CD4-positive, alpha-beta T cell treated with Interleukin-15 for 1 hour (primary cell): ENCODE data around the gene TDP2.
"Not testable (repeated sequence)": the region's sequence is repeated elsewhere in the genome, so short reads cannot be mapped to it uniquely, and the experiment has no call there.

ENCODE experiments used
- DNase-seq: peaks from one replicate; pipeline ENCODE4 v3.0.0-alpha.2; 2020

The TDP2 gene

DNA sequence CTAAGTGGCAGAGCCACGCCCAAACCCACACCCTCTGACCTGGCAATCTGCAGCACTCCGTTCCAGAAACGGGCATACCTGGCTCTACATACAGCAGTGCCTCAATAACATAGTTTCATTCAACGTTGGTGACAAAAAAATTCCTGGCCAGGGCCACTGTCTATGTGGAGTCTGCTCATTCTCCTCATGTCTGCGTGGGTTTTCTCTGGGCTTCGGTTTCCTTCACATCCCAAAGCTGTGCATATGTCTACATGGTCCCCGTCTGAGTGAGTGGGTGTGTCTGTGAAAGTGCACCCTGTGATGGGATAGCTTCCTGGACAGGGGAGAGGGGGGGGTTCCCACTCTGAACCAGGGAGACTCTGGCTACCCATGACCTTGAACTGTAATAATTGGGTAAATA, 22.8 kb downstream of the TDP2 start:
- no peak for DNase-seq

DNA sequence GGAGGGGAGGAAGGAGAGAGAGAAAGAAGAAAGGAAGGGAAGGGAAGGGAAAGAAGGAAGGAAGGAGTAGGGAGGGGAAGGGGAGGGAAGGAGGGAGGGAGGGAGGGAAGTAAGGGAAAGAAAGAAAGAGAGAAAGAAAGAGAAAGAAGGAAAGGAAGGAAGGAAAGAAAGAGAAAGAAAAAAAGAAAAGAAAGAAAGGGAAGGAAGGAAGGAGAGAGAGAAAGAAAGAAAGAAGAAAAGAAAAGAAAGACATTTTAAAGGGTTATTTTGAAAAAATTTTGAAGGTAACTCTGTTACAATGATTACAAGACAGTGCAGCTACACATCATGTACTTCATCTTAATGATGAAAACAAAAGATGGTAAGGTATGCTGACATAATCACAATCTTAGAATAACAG, 24.6 kb downstream of the TDP2 start:
- no peak for DNase-seq

DNA sequence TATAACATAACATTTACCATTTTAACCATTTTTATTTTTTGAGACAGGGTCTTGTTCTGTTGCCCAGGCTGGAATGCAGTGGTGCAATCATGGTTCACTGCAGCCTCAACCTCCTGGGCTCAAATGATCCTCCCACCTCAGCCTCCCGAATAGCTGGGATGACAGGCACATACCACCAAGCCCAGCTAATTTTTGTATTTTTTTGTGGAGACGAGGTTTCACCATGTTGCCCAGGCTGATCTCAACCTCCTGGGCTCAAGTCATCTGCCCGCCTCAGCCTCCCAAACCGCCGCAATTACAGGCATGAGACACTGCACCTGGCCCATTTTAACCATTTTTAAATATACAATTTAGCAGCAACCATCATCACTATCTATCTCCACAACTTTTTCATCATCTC, 26.1 kb downstream of the TDP2 start:
- DNase-seq = not testable (repeated sequence)

DNA sequence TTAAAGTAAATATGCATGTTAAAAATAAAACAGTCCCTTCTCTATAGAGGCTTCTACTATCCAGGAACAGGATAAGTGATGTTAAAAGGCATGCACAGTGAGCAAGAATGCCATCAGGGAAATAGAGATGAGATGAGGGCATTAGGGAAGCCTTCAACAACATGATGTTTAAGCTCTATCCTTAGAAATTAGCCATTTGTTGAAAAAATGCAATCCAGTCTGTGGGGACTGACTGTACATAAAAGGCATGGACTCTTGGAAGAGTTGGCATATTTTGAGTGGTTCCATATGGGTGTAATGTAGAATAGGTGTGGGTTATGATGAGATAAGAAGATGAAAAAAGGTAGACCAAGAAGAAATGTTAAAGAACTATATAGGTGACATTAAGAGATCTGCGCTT, 26.5 kb downstream of the TDP2 start:
- no peak for DNase-seq

DNA sequence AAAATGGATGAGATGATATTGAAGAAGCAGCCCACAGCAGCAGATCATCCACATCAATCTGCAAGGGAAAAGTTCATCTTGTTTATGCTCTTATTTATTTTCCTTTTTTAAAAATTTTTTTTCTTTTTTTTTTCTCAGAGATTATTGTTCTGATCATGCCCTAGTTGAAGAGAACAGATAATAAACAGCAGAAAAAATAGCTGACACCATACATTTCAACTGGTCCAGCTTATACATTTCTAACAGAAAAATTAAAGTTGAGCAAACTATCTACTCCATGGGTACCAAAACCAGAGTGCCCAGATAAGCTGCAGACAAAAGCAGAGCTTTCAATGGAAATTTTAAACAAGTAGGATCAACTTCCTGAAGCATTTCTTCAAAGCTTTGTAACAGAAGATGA, 30.0 kb downstream of the TDP2 start:
- DNase-seq = no peak

DNA sequence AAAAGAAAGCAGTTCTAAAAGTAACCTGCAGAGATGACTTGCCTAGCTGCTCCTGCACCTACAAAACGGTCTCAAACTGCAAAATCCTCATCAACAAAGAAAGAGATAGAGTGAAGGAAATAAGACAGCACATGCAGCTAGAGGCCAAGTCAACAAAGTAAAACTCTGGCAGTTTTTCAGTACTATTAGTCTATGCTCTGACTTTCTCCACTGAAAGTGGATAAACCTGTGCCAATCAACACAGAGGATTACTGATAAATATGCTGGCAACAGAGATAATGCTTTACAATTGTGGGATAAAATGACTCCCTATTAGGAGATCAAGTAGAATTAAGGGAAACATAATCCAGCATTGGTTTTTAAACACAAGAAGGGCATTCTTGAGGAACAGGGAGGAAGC, 34.1 kb downstream of the TDP2 start:
- no peak for DNase-seq

DNA sequence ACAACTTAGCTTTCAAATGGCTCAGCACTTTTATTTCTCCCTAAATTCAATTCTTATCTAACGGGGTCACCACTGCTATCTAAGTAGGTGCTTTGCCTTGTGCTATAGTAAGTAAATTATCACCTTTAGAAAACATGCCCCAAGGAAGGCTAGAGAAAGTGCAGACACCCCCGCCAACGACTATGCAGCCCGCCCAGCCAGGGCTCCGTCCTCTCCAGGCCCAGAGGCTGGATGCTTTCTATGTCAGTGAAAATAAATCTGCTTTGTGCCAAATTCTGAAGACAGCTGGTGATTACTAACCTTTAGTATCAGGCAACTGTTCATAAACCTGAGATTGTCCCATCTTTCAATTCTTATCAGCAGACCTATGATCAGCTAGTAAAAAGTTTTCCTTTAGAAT, 35.0 kb downstream of the TDP2 start:
- no peak for DNase-seq

DNA sequence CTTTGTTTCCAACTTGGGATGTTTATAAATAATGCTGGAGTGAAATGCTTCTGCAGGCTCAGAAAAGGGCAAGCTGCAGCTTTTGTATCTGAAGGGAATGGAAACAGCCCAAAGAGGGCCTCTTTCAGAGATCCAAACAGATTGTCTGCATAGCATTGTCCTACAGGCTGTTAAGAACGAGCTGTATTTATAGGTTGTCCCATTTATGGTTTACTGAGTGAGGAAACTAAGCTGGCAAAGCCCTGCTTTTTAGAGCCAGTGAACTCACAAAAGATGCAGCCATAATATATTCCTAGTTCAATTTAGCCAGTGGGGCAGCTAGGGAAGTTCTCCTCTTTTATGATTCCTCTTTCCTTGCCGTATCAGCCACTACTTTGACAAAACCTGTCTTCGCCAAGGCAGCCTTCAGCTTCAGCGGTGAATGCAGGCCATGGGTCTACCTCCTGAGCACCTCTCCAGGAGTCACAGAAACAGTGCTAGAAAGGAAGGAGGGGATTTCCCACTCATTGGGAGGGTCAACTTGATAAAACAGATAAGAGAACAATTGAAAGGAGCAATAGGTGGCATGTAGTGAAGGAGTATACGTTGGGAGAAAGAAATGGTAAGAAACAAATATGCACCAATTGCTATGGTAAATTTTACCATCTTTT, 35.7 kb downstream of the TDP2 start:
- no peak for DNase-seq

DNA sequence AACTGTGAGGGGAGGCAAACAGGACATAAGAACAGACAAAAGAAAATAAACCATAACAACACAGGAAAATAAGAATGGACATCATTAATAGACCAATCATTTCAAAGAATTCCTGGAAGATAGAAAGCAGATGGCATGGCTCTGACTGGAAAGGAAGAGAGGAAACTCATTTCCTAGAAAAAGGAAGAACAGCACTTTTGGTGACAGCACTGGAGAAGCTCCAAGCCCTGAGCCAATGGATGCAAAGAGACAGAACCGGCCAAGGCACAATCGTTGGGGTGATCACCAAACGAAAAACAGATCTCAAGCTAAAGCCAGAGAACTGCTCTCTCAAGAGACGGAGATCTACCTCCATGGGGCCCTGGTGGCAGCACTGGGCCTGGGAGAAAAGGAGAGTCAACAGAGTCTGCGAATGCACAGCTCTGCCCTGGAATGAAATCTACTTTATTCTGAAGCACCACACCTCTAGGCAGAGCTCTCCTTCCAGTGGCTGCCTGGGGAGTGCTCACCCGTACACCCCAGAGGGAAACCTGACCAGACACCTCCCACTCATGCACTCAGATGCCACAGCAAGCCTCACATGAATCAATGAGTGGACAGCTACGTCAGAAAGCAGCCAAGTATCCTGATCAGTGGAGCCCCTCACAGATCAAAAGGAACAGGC, 44.9 kb downstream of the TDP2 start:
- DNase-seq = no peak

DNA sequence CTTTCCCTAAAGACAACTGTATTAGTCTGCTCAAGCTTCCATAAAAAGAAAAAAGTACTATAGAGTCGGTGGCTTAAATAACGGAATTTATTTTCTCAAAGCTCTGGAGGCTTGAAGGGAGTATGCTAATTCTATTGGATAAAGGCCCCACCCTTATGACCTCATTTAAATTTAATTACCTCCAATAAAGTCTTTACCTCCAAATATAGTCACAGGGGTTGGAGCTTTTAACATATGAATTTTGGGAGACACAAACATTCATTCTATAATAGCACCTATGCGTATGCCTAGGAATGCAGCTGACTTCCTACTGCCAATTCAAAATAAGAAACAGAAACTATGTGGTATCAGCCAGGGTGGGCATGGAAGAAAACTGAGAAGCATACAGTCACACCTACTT, 46.1 kb downstream of the TDP2 start:
- DNase-seq = no peak

DNA sequence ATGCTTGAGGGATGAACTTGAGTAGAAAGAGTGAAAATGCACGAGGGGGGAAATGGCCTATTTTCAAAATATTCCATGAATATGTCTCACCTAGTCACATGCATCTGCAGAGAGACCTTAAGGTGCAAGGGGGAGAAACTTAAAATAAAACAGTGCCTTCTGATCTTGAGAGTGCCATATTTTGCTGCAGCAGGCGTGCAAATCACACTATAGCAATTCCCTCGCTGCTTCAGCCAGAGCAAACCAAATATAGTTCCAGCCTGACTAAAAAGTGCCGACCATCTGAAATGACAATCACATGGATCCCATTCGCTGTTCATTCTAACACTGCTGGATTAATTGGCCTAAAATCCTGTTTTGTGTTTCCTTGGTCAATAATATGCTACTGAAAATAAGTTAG, 47.0 kb downstream of the TDP2 start:
- no peak for DNase-seq

DNA sequence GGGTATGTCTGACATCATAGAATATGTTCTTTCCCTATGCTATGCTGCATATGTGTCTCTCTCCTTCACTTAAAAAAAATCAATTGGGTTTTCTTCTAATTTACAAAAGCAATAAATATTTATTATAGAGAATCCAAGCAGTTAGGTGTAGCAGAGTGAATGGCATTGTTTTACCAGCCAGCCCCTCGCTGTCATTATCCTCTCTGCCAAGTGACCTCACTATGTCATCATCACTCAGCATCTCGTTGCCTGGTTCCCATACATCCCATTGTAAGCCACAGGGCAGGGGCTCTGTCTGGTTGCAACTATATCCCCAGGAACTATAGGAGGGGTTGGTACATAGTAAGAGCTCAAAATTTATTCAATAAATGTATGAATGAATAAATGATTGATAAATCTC, 52.1 kb downstream of the TDP2 start:
- DNase-seq = no peak

DNA sequence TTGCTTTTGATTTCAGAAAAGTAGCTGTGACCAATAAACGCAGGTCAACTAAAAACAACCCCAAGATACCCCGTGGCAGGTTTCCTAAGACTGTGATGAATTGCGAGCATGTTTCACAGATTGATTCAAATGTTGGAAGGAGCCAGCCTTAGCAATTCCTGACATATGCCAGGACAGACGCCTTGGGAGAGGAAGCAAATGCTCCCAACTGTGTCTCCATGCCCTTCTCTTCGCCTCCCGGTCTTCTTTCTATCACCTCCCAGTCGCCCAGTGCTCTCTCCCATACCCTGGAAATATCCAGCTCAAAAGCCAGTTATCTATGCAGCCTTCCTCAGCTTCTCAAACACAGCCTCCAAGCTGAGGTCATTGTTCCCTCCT, 52.7 kb downstream of the TDP2 start:
- no peak for DNase-seq

DNA sequence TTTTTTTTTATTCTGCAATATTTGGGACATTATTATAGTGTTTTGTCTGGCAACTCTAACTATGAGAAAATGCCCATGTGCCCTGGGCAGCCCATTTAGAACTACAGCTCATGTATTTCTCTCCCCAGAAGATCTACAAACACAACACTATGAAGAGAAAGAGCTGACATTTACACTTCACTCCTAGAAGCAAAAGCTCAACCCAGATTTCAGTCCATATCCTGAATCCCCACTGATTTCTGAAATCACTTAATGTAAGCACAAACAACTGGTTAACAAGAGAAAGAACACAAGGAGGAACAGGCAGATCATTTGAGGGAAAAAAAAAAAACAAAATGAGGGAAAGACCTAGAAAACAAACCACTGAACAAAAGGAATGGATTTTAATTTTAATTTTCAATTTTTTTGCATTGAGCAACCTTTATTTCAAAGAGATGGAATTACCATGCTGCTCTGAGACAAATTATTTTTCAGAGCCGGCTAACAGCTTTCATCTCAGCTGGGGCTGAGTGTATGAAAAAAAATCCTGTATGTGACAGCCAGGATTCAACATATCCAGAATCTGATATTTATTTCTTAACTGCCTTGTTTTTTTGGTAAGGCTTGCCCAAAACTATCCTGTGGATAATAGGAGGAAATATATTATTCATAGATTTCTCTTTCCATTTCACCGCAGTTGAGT, 53.2 kb downstream of the TDP2 start:
- no peak for DNase-seq

DNA sequence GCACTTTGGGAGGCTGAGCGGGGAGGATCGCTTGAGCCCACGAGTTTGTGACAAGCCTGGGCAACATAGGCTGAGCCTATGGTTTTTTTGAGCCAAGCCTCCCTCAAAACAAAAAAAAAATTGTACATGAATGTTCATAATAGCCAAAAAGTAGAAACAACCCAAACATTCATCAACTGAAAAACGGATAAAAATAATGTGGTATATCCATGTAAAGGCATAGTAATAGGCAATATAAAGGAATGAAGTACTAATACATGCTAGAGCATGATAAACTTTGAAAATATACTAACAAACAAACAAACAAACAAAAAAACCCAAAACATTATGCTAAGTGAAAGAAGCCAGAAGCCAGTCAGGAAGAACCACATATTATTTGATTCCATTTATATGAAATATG, 56.0 kb downstream of the TDP2 start:
- no peak for DNase-seq

DNA sequence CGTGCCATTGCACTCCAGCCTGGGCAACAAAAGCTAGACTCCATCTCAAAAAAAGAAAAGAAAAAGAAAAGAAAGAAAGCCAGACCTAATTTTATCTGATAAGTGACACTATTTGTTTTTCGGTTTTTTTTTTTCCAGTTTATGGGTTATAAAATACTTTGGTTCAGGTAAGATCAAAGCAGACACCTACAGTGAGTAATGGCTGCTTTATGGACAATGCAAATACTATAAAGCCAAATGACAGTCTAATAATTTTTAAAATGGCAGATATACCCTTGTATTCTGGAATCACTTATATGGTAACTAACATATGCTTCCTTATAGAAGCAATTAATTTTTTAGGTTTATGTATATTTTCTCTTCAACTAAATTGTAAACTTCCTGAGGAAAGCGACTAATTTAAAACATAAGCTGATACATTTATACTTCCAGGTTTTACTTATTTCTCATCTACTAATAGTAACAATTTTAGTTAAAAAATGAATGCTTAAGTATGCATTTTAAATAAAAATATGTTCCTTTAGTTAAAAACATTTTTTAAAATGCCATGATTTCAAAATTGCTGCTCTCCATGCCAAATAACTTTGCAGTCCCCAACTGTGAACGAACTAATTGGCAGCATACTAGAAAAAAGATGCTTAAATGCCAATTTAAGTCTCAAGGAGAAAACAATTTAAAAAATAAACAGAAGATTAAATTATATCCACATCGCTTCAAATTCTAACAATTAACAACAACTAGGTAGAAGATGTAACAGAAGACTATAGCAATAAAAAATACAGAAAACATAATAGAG, 59.2 kb downstream of the TDP2 start:
- DNase-seq = no peak

DNA sequence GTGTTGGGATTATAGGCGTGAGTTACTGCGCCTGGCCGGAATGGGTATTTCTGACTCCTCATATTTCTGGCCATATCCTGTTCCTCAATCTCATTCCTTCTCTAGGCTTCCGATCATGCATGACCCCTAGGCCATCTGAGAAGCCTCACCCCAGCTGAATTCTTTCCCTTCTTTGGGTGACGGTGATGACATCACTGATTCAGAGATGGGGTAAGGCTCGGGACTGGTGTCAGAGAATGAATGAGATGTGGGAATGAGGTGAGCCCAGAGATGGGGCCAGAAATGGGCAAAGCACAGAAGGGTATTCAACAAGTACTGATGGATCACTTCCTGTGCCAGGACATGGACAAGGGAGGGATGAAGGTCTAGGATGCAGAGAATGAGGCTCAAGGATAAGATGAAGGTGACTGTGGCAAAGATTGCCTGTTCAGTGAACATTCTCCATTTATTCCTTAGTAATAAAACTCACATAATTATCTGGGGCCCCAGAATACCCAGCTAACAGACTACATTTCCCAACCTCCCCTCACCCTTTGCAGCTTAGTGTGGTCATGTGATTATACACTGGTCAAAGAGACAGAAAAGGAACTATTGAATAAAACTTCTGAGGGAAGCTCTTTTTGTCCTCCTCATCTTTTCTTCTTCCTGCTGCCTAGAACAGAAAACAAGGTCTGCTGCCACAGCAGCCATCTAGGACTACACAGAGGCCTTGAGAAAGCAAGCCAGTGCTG, 60.3 kb downstream of the TDP2 start:
- no peak for DNase-seq

DNA sequence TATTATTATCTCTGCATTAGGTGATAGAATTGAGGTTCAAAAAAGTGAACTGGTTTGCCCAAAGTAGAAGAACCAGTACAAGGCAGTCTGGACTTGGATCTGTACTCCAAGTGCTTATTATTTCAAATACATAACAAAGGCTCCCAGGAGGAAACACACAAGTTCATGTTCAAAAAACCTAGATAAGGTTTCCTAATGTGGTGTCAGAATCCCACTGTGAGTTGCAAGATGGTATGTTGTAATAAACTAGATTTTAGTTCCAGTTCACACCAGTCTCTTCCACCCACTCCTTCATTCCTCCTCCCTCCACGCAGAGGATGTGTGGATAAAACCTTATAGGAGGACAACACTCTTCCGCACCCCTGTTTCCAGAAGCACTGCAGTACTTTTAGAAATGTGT, 63.5 kb downstream of the TDP2 start:
- DNase-seq = no peak

DNA sequence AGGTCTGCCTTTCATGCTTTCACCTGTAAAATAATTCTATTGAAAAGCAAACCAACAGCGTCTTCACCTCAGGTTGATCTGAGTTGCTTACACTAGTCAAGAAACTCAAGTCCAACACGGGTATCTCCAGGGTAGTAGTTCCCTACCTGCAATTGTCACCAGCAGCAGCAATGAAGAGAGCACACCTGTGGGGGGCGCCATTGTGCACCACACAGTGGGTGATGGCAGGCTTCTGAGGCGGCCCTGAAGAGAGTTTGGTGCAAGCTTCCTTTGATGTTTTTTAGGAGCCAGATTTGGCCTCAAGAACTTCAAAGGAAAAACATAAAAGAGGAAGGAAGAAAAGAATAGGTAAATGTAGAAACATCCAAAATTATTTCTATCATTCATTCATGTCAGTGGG, 65.8 kb downstream of the TDP2 start:
- DNase-seq = no peak
